Mucosa of gallbladder (tissue), 1 donor: Measurements from ENCODE around the gene HDAC8. TPM values are rescaled to one million over a fixed set of nuclear protein-coding genes. Genes with fewer than 3 reads are reported as not detected.
"Not testable (repeated sequence)": the region's sequence is repeated elsewhere in the genome, so short reads cannot be mapped to it uniquely, and the experiment has no call there.

Experiments
- DNase-seq: peaks from one replicate; pipeline ENCODE4 v3.0.0-alpha.2; 2020; ENCODE audit warnings: low spot score
- total RNA-seq: library from RNA; stranded (reverse); gene quantifications from one replicate; pipeline ENCODE4 v1.2.1, GENCODE V29; 2021
- donor health status: DM: no; HTN: no; CAD: no.

HDAC8 gene
- total RNA-seq, 1 donor from 2014 or later = 28.7 TPM

- no peak for DNase-seq
Observed at GRCh38 chrX:72461766-72462165, 110.9 kb downstream of the HDAC8 start.

GRCh38 chrX:72461288-72461687, 111.4 kb downstream of the HDAC8 start:
- DNase-seq = no peak

- no peak for DNase-seq
Observed at GRCh38 chrX:72460715-72461114, 111.9 kb downstream of the HDAC8 start.

GRCh38 chrX:72449034-72449433, 123.6 kb downstream of the HDAC8 start:
- not testable (repeated sequence) for DNase-seq

- DNase-seq = not testable (repeated sequence)
Observed at GRCh38 chrX:72440764-72441163, 131.9 kb downstream of the HDAC8 start.

- DNase-seq = no peak
Observed at GRCh38 chrX:72436010-72436409, 136.6 kb downstream of the HDAC8 start.

- no peak for DNase-seq
Observed at GRCh38 chrX:72430405-72430968, 142.2 kb downstream of the HDAC8 start.

- no peak for DNase-seq
Observed at GRCh38 chrX:72421797-72422196, 150.8 kb downstream of the HDAC8 start.

- no peak for DNase-seq
Observed at GRCh38 chrX:72409993-72410392, 162.7 kb downstream of the HDAC8 start.

- no peak for DNase-seq
Observed at GRCh38 chrX:72408885-72409284, 163.8 kb downstream of the HDAC8 start.

GRCh38 chrX:72405136-72405535, 167.5 kb downstream of the HDAC8 start:
- not testable (repeated sequence) for DNase-seq

GRCh38 chrX:72402614-72403013, 170.0 kb downstream of the HDAC8 start:
- no peak for DNase-seq

- no peak for DNase-seq
Observed at GRCh38 chrX:72399816-72400215, 172.8 kb downstream of the HDAC8 start.

- no peak for DNase-seq
Observed at GRCh38 chrX:72396117-72396516, 176.5 kb downstream of the HDAC8 start.

- no peak for DNase-seq
Observed at GRCh38 chrX:72395237-72395636, 177.4 kb downstream of the HDAC8 start.

- no peak for DNase-seq
Observed at GRCh38 chrX:72394518-72395170, 178.0 kb downstream of the HDAC8 start.

GRCh38 chrX:72393836-72394517, 178.7 kb downstream of the HDAC8 start:
- DNase-seq = no peak

GRCh38 chrX:72392816-72393800, 179.5 kb downstream of the HDAC8 start:
- DNase-seq = no peak

GRCh38 chrX:72392042-72392441, 180.6 kb downstream of the HDAC8 start:
- no peak for DNase-seq

GRCh38 chrX:72387247-72387646, 185.4 kb downstream of the HDAC8 start:
- no peak for DNase-seq

- no peak for DNase-seq
Observed at GRCh38 chrX:72382202-72382595, 190.4 kb downstream of the HDAC8 start.
